Astrocyte of the spinal cord (primary cell): ENCODE results near the gene UGT2A3.

Experiments used
- DNase-seq: peaks from one replicate; pipeline ENCODE4 v3.0.0; 2011; ENCODE audit warnings: low read depth, low spot score
- H3K4me3 ChIP-seq: 2 replicates; pipeline ENCODE4 v1.5.1; 2011; ENCODE audit warnings: low read depth, mild to moderate bottlenecking, low read length, moderate library complexity
- in situ Hi-C: cut with HindIII; loops from 2 replicates; pipeline ENCODE4 v1.10.0; 2017; ENCODE audit warnings: low sequenced_read_pairs
- TF ChIP-seq, protein P1 (sequence below): IDR thresholded peaks from 2 replicates; pipeline ENCODE4 v1.5.1; 2012; ENCODE audit warnings: low read depth, mild to moderate bottlenecking, low read length, inconsistent platforms

The UGT2A3 gene

DNA sequence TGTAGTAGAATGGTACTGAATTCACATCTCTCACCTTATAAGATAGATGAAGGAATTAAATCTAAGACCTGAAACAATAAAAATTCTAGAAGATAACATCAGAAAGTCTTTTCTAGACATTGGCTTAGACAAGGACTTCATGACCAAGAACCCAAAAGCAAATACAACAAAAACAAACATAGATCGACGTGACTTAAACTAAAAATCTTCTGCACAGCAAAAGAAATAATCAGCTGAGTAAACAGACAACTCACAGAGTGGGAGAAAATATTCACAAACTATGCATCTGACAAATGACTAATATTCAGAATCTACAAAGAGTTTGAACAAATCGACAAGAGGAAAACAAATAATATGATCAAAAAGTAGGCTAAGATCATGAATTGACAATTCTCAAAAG, 38.8 kb downstream of the UGT2A3 start:
- no peak for DNase-seq
- TF ChIP-seq, protein P1, sequence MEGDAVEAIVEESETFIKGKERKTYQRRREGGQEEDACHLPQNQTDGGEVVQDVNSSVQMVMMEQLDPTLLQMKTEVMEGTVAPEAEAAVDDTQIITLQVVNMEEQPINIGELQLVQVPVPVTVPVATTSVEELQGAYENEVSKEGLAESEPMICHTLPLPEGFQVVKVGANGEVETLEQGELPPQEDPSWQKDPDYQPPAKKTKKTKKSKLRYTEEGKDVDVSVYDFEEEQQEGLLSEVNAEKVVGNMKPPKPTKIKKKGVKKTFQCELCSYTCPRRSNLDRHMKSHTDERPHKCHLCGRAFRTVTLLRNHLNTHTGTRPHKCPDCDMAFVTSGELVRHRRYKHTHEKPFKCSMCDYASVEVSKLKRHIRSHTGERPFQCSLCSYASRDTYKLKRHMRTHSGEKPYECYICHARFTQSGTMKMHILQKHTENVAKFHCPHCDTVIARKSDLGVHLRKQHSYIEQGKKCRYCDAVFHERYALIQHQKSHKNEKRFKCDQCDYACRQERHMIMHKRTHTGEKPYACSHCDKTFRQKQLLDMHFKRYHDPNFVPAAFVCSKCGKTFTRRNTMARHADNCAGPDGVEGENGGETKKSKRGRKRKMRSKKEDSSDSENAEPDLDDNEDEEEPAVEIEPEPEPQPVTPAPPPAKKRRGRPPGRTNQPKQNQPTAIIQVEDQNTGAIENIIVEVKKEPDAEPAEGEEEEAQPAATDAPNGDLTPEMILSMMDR: no peak
- in situ Hi-C loops: no loop called here
- no peak overlapping the region for H3K4me3 ChIP-seq

DNA sequence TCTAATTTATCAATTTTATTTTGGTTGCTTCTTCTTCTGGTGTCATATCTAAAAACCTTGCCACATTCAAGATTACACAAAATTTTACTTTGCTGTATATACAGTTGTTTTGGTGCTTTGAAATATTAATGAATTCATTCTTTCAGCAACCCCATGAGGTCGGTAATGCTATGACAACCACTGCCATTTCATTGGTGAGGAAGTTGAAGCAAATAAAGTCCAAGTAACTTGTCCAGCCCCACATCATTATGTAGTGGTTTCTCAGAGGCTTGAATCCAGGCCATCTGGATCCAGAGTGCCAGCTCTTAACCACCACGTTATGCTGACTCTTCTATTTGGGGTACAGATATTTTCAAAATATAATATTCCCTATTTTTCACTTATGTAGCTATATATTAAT, 42.2 kb downstream of the UGT2A3 start:
- in situ Hi-C loops: no loop called here
- peak; percentile 11 for DNase-seq
- TF ChIP-seq, protein P1: no peak
- H3K4me3 ChIP-seq: no peak overlapping the region

- TF ChIP-seq, protein P1: no peak
- no peak for DNase-seq
- no peak overlapping the region for H3K4me3 ChIP-seq
- in situ Hi-C loops: no loop called here
Observed at GRCh38 chr4:68907788-68908700, 43.6 kb downstream of the UGT2A3 start.

GRCh38 chr4:68907245-68907644, 44.4 kb downstream of the UGT2A3 start:
- no peak for DNase-seq
- H3K4me3 ChIP-seq: no peak overlapping the region
- in situ Hi-C loops: no loop called here
- TF ChIP-seq, protein P1: no peak

DNA sequence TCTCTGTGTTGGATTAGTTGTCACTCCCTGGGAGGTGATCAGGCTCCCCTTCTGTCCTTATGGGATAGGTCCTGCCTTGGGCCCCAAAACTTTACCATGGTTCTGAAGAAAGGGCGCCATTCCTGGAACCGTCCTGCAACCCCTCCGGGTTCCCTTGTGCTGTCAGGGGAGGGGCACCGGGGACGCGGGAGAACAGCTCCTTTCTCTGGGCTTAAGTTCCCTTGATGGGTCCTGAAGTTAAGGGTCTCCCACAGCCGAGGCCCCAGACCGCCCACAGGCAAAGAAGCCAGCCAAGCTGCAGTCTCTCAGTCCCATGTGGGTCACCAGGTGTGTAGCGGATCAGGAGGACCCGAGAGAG, 44.8 kb downstream of the UGT2A3 start:
- DNase-seq: no peak
- H3K4me3 ChIP-seq: no peak overlapping the region
- in situ Hi-C loops: no loop called here
- TF ChIP-seq, protein P1: no peak

DNA sequence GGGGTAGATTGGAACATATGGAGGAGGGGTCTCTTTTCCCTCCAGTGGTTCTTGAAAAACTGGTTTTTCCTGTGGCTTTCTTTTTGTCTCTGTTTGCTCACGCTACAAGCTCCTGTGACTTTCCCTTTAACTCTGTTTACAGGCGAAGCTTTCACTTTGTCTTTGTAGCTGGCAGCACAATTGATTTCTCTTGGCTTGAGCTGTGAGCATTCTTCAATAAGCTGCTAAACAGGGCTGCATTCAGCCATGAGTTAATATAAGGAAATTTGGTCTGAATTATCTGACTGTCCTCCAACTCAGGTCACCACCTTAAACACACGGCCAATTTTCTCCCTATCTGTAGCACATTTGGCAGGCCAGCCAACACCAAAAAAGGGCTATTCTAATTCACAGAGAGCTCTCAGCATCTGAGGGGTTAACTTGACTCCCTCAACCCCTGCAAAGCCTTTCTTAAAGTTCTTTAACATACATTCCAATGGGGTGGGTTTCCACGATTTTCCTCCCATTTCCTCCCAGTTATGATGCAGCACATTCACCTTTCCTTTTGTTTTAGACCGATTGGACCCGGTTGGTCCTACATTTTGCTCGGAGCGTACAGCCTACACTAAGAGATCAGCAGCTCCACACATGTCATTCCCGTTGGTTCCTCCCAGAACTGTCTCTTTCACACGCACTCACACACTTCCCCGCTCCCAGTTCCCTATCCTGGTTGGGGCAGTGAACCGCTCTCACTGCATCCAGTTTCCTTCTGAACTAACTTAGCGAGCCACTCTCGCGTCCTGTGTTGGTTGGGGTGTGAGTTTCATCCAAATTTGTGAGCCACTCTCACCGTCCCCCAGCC, 45.4 kb downstream of the UGT2A3 start:
- in situ Hi-C loops: no loop called here
- TF ChIP-seq, protein P1: no peak
- DNase-seq: peak; percentile 25
- H3K4me3 ChIP-seq: peak overlapping the region; percentile 12
